Endothelial cell of umbilical vein (primary cell): ENCODE results near the gene ZSCAN5A. TPM values are rescaled to one million over a fixed set of nuclear protein-coding genes. Genes with fewer than 3 reads are reported as not detected.

ENCODE experiments used
- BruUV-seq: library from RNA; stranded (reverse); fragments of 400-500 nt; replicated peaks from 2 replicates; lab custom pipeline; 2021; lab: Mats Ljungman, UMichigan
- CTCF ChIA-PET: fragments of 300-600, 350-600 bp; sonication (Branson Sonifier 250); formaldehyde crosslinking; loops from one replicate; lab custom pipeline; 2021; ENCODE audit warnings: antibody characterized with exemption, inconsistent platforms; lab: Charles Lee
- POLR2A ChIA-PET: fragments of 300-600, 350-600 bp; sonication (Branson Sonifier 250); formaldehyde crosslinking; loops from one replicate; lab custom pipeline; 2021; ENCODE audit warnings: antibody characterized with exemption, inconsistent platforms; lab: Charles Lee
- DNase-seq: peaks from one replicate; pipeline ENCODE4 v3.0.0-alpha.2; 2011; ENCODE audit warnings: low read depth, low spot score
- FAIRE-seq: peaks from 2 replicates; lab custom pipeline; 2011; peaks lifted over from hg19 to GRCh38; lab: Jason Lieb, UNC
- H2AFZ ChIP-seq: 2 replicates; pipeline ENCODE4 v1.6.0; 2012; ENCODE audit warnings: low read depth, low read length, control low read depth, inconsistent platforms
- H3K27ac ChIP-seq: 2 replicates; pipeline ENCODE4 v1.5.1; 2011; ENCODE audit warnings: low read depth, mild to moderate bottlenecking, control low read depth, low read length, moderate library complexity; ENCODE audit not compliant: insufficient read depth
- H3K27me3 ChIP-seq, 2 experiments: 2 replicates each; pipeline versions ENCODE4 v1.6.0 to v1.6.1; 2011; ENCODE audit warnings: low read length in 2 of 2, mixed read lengths in 1 of 2; ENCODE audit not compliant: control insufficient read depth in 2 of 2, insufficient read depth in 2 of 2
- H3K36me3 ChIP-seq, 2 experiments: 2 replicates in 1 of 2; 3 replicates in 1 of 2; pipeline ENCODE4 v1.5.1; 2011; ENCODE audit warnings: low read length in 2 of 2, mild to moderate bottlenecking in 1 of 2, moderate library complexity in 1 of 2; ENCODE audit not compliant: control insufficient read depth in 2 of 2, insufficient read depth in 2 of 2; ENCODE audit errors: extremely low read depth in 1 of 2
- H3K4me1 ChIP-seq: 3 replicates; pipeline ENCODE4 v1.5.1; 2011; ENCODE audit warnings: mild to moderate bottlenecking, low read length; ENCODE audit not compliant: control insufficient read depth, insufficient read depth; ENCODE audit errors: extremely low read depth
- H3K4me2 ChIP-seq: 2 replicates; pipeline ENCODE4 v1.6.1; 2011; ENCODE audit warnings: low read length, control low read depth, mixed read lengths; ENCODE audit not compliant: insufficient read depth
- H3K4me3 ChIP-seq, 3 experiments: fragments of 200-600 bp in 1 of 3; sonication (generic), shearing (Covaris generic) in 1 of 3; replicated peaks in 1 of 3; 2 replicates each; pipeline ENCODE4 v1.5.1; 2011 to 2016; ENCODE audit warnings: control low read depth in 3 of 3, low read length in 3 of 3, mild to moderate bottlenecking in 2 of 3, inconsistent platforms in 1 of 3, low read depth in 1 of 3, moderate library complexity in 1 of 3; ENCODE audit not compliant: insufficient read depth in 1 of 3
- H3K79me2 ChIP-seq: 2 replicates; pipeline ENCODE4 v1.6.0; 2012; ENCODE audit warnings: low read length, inconsistent platforms; ENCODE audit not compliant: control insufficient read depth, insufficient read depth
- H3K9ac ChIP-seq: replicated peaks from 2 replicates; pipeline ENCODE3; 2011; ENCODE audit warnings: low read length, control low read depth; ENCODE audit not compliant: insufficient read depth; ENCODE audit errors: extremely low read depth
- H3K9me1 ChIP-seq: replicated peaks from 3 replicates; pipeline ENCODE4 v1.6.0; 2011; ENCODE audit warnings: mild to moderate bottlenecking, low read length; ENCODE audit not compliant: control insufficient read depth, insufficient read depth; ENCODE audit errors: extremely low read depth
- H3K9me3 ChIP-seq: replicated peaks from 2 replicates; pipeline ENCODE4 v1.5.1; 2012; ENCODE audit warnings: low read length, inconsistent platforms; ENCODE audit not compliant: control insufficient read depth, insufficient read depth
- H4K20me1 ChIP-seq: replicated peaks from 2 replicates; pipeline ENCODE3; 2011; ENCODE audit warnings: mild to moderate bottlenecking, low read length; ENCODE audit not compliant: control insufficient read depth, insufficient read depth; ENCODE audit errors: extremely low read depth
- CTCF ChIP-seq, 2 donors: IDR thresholded peaks; 1 replicate in 1 of 2; 2 replicates in 1 of 2; pipeline ENCODE4 v1.5.1; 2011; ENCODE audit warnings: low read length in 2 of 2, mild to moderate bottlenecking in 2 of 2, moderate library complexity in 2 of 2, control low read depth in 1 of 2, inconsistent platforms in 1 of 2, low read depth in 1 of 2; ENCODE audit not compliant: insufficient read depth in 1 of 2; ENCODE audit errors: extremely low read depth in 1 of 2
- EZH2 ChIP-seq: IDR thresholded peaks from 2 replicates; pipeline ENCODE4 v1.6.1; 2012; ENCODE audit warnings: borderline replicate concordance, low read depth, mild to moderate bottlenecking, moderate library complexity, low read length, inconsistent platforms; ENCODE audit not compliant: severe bottlenecking
- FOS ChIP-seq: IDR thresholded peaks from 2 replicates; pipeline ENCODE4 v1.6.1; 2011; ENCODE audit warnings: mild to moderate bottlenecking, low read length, moderate library complexity, borderline replicate concordance; ENCODE audit not compliant: insufficient read depth
- GATA2 ChIP-seq: IDR thresholded peaks from 2 replicates; pipeline ENCODE4 v1.7.0; 2011; ENCODE audit warnings: low read depth, mild to moderate bottlenecking, moderate library complexity, mixed read lengths, low read length; ENCODE audit not compliant: insufficient read length, insufficient read depth
- JUN ChIP-seq: IDR thresholded peaks from 2 replicates; pipeline ENCODE4 v1.6.1; 2011; ENCODE audit warnings: borderline replicate concordance, low read depth; ENCODE audit not compliant: insufficient read length, insufficient read depth
- MAX ChIP-seq: IDR thresholded peaks from 2 replicates; pipeline ENCODE4 v1.6.1; 2011; ENCODE audit not compliant: insufficient read depth, insufficient read length
- MYC ChIP-seq: IDR thresholded peaks from one replicate; pipeline ENCODE4 v1.6.1; 2011; ENCODE audit warnings: mild to moderate bottlenecking, low read depth, low read length
- POLR2A ChIP-seq: IDR thresholded peaks from 2 replicates; pipeline ENCODE4 v1.6.1; 2012; ENCODE audit warnings: low read depth, mild to moderate bottlenecking, control low read depth, low read length
- POLR2AphosphoS5 ChIP-seq: IDR thresholded peaks from 2 replicates; pipeline ENCODE4 v1.6.1; 2012; ENCODE audit warnings: low read depth, mild to moderate bottlenecking, control low read depth, low read length, moderate library complexity; ENCODE audit not compliant: insufficient read depth
- dilution Hi-C: fragments of 300-500 bp; cut with MboI; formaldehyde crosslinking; loops from one replicate; pipeline ENCODE4 v1.15.0; 2019; ENCODE audit warnings: low sequenced_read_pairs; ENCODE audit not compliant: extremely low pct_ligation_motif_present
- intact Hi-C: fragments of 100-400 bp; cut with micrococcal nuclease; formaldehyde crosslinking; loops from one replicate; pipeline ENCODE4 v1.10.0; 2022
- polyA plus RNA-seq, 4 experiments: library from polyadenylated mRNA; depleted of rRNA in 3 of 4; stranded (reverse) in 3 of 4; unstranded in 1 of 4; fragments of >200 nt; gene quantifications; 2 replicates each; pipeline versions ENCODE4 v1.2.1 to v1.2.3, GENCODE V29; 2011 to 2012; ENCODE audit warnings: missing spikeins in 1 of 4
- total RNA-seq: library from RNA; stranded (reverse); gene quantifications from 2 replicates; pipeline ENCODE4 v1.2.3, GENCODE V29; 2021

Gene ZSCAN5A
- total and polyA plus RNA-seq, 2 donors (not counting 3 experiments of a cell fraction or from before 2014, with no cell fraction given): 5.1 to 12.2 TPM

- Histone ChIP-seq H3K79me2 (no peaks in the 10 kb centered on the region), H3K36me3 (no peaks in the 10 kb centered on the region), H3K4me2 (no peak overlapping the region), H3K27ac (no peak overlapping the region), H3K9me1 (no peaks in the 10 kb centered on the region), H3K4me3 (no peak overlapping the region), H4K20me1 (no peaks in the 10 kb centered on the region), H2AFZ (no peak overlapping the region), H3K4me1 (no peaks in the 10 kb centered on the region), H3K27me3 (no peaks in the 10 kb centered on the region), H3K9me3 (no peaks in the 10 kb centered on the region), H3K9ac (no peak overlapping the region)
- DNase-seq (no peak), FAIRE-seq (no peak)
- POLR2A ChIA-PET: no interaction called here
- dilution Hi-C loops (no loop called here), intact Hi-C loops (no loop called here)
- BruUV-seq: no TSS peak
- TF ChIP-seq CTCF (IDR thresholded peaks at IDR 0.05; ENCODE audit: extremely low read depth in 1 of 2, insufficient read depth in 1 of 2, low read depth in 1 of 2, low read length in 2 of 2) (no peak), POLR2AphosphoS5 (no peak), FOS (no peak), JUN (no peak), MAX (no peak), MYC (no peak), GATA2 (no peak), POLR2A (no peak), EZH2 (no peak)
- CTCF ChIA-PET: no interaction called here
Observed at GRCh38 chr19:56222901-56223300, 91.7 kb downstream of the ZSCAN5A start.
